GM10248 (cell line): ENCODE data around the gene STMP1.
A peak's percentile ranks its signal among the peaks of the same experiment; 100 is the strongest.
"Not testable (repeated sequence)": the region's sequence is repeated elsewhere in the genome, so short reads cannot be mapped to it uniquely, and the experiment has no call there.

Experiments used
- CTCF ChIA-PET: fragments of 300-600 bp; sonication (Branson Sonifier 250); formaldehyde crosslinking; extraction: SDS; loops from one replicate; lab custom pipeline; 2021; ENCODE audit warnings: antibody characterized with exemption; lab: Yijun Ruan, JAX
- POLR2A ChIA-PET: fragments of 350-650 bp; sonication (Branson Sonifier 250); formaldehyde crosslinking; extraction: SDS; loops from one replicate; lab custom pipeline; 2020; ENCODE audit warnings: antibody characterized with exemption; lab: Yijun Ruan, JAX
- DNase-seq: peaks from one replicate; pipeline ENCODE4 v3.0.0; 2012; ENCODE audit errors: extremely low spot score
- CTCF ChIP-seq: IDR thresholded peaks from 2 replicates; pipeline ENCODE4 v1.5.1; 2012; ENCODE audit warnings: mild to moderate bottlenecking, low read depth; ENCODE audit errors: extremely low read depth, missing control alignments, control extremely low read depth

Gene STMP1

GRCh38 chr7:135661311-135662122, 797 bp upstream of the STMP1 start:
- ChIA-PET POLR2A (interaction anchor here (1.1 kb wide), 1 partner anchor 29 kb away, joined by 5 read pairs; no protein-coding TSS in a partner anchor), CTCF (interaction anchor here (0.6 to 14.4 kb wide), 13 partner anchors 13 to 387 kb away, joined by 3 to 109 read pairs (median 3); no protein-coding TSS in a partner anchor)
- no peak for TF ChIP-seq CTCF
- DNase-seq: peak; percentile 32

GRCh38 chr7:135662123-135662372, 266 bp upstream of the STMP1 start:
- CTCF ChIA-PET: interaction anchor here (0.6 to 14.4 kb wide), 17 partner anchors 8 to 388 kb away, joined by 3 to 109 read pairs (median 3); no protein-coding TSS in a partner anchor
- TF ChIP-seq CTCF: no peak
- POLR2A ChIA-PET: interaction anchor here (0.7 to 1.1 kb wide), 2 partner anchors 15 to 29 kb away, joined by 3 to 5 read pairs; no protein-coding TSS in a partner anchor
- no peak for DNase-seq

- ChIA-PET POLR2A (interaction anchor here (0.7 kb wide), 1 partner anchor 330 kb away, joined by 4 read pairs; no protein-coding TSS in a partner anchor), CTCF (interaction anchor here (8.4 to 14.4 kb wide), 2 partner anchors 10 to 16 kb away, joined by 91 to 109 read pairs; no protein-coding TSS in a partner anchor)
- TF ChIP-seq CTCF: no peak
- DNase-seq: no peak
Measured at GRCh38 chr7:135664046-135664589, 1.8 kb downstream of the STMP1 start.

GRCh38 chr7:135665042-135665441, 2.7 kb downstream of the STMP1 start:
- DNase-seq: no peak
- ChIA-PET CTCF (interaction anchor here (1.1 to 14.4 kb wide), 3 partner anchors 9 to 390 kb away, joined by 4 to 109 read pairs (median 91); no protein-coding TSS in a partner anchor), POLR2A (no interaction called here)
- TF ChIP-seq CTCF: no peak

- no peak for TF ChIP-seq CTCF
- no peak for DNase-seq
- ChIA-PET POLR2A (no interaction called here), CTCF (interaction anchor here (1.1 to 14.4 kb wide), 5 partner anchors 8 to 391 kb away, joined by 4 to 109 read pairs (median 7); no protein-coding TSS in a partner anchor)
Measured at GRCh38 chr7:135666156-135666555, 3.8 kb downstream of the STMP1 start.

- CTCF ChIA-PET: interaction anchor here (1.1 to 14.4 kb wide), 4 partner anchors 10 to 44 kb away, joined by 3 to 109 read pairs (median 6); no protein-coding TSS in a partner anchor
- no peak for DNase-seq
- POLR2A ChIA-PET: no interaction called here
- no peak for TF ChIP-seq CTCF
Measured at GRCh38 chr7:135666846-135667245, 4.5 kb downstream of the STMP1 start.

GRCh38 chr7:135667626-135668025, 5.3 kb downstream of the STMP1 start:
- CTCF ChIA-PET: interaction anchor here (1.1 to 14.4 kb wide), 4 partner anchors 11 to 43 kb away, joined by 3 to 109 read pairs (median 6); no protein-coding TSS in a partner anchor
- POLR2A ChIA-PET, DNase-seq: not testable (repeated sequence)

- CTCF ChIA-PET: interaction anchor here (5.5 to 14.4 kb wide), 2 partner anchors 21 to 25 kb away, joined by 28 to 109 read pairs; no protein-coding TSS in a partner anchor
- DNase-seq, POLR2A ChIA-PET: not testable (repeated sequence)
Measured at GRCh38 chr7:135668852-135669395, 6.6 kb downstream of the STMP1 start.
